ENCODE measurements around the gene CNTN6.

Gene CNTN6

DNA sequence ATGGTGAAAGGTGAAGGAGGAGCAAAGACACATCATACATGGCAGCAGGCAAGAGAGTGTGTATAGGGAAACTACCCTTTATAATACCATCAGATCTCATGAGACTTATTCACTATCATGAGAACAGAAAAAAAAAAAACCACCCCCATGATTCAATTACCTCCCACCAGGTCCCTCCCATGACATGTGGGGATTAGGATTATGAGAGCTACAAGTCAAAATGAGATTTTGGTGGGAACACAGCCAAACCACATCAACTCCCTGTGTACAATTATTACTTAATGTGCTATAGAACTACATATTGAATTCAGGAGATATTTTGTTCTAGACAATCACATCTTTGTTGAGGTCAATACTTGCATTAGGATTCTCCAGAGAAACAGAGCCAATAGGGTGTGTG lies 313.4 kb downstream of the CNTN6 start:
- H3K27me3 ChIP-seq (ENCODE audit: insufficient read depth, low read depth, severe bottlenecking), result no peaks in the 10 kb centered on the region

DNA sequence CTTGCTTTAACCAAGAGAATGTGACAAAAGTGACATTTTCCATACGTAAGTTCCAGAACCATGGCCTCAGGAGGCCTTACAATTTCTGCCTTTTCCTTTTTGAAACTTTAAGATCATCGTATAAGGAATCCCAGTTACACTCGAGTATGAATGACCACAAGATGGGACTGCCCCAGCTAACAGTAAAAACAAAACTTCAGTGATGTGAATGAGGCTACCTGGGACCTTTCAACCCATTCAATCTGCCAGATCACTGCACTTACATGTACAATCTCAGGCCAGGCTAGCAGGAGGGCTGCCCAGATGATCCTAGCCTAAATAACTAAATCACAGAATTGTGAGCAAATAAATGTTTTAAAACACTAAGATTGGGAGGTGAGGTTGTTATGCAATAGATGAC lies 328.8 kb downstream of the CNTN6 start:
- no peak overlapping the region for H3K4me3 ChIP-seq (ENCODE audit: low read depth, low read length)
- DNase-seq, result no peak
- TF ChIP-seq, protein P1, sequence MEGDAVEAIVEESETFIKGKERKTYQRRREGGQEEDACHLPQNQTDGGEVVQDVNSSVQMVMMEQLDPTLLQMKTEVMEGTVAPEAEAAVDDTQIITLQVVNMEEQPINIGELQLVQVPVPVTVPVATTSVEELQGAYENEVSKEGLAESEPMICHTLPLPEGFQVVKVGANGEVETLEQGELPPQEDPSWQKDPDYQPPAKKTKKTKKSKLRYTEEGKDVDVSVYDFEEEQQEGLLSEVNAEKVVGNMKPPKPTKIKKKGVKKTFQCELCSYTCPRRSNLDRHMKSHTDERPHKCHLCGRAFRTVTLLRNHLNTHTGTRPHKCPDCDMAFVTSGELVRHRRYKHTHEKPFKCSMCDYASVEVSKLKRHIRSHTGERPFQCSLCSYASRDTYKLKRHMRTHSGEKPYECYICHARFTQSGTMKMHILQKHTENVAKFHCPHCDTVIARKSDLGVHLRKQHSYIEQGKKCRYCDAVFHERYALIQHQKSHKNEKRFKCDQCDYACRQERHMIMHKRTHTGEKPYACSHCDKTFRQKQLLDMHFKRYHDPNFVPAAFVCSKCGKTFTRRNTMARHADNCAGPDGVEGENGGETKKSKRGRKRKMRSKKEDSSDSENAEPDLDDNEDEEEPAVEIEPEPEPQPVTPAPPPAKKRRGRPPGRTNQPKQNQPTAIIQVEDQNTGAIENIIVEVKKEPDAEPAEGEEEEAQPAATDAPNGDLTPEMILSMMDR (IDR thresholded peaks at IDR 0.05; ENCODE audit: low read depth, low read length), result no peak
- H3K36me3 ChIP-seq, result no peaks in the 10 kb centered on the region
- no peaks in the 10 kb centered on the region for H3K9me3 ChIP-seq (ENCODE audit: severe bottlenecking)
- H3K27ac ChIP-seq, result no peak overlapping the region
- no peaks in the 10 kb centered on the region for H3K27me3 ChIP-seq (ENCODE audit: insufficient read depth, low read depth, severe bottlenecking)

More for the DNA sequence above, 313.4 kb downstream of the CNTN6 start:
- H3K36me3 ChIP-seq, result no peaks in the 10 kb centered on the region
- no peaks in the 10 kb centered on the region for H3K9me3 ChIP-seq (ENCODE audit: severe bottlenecking)
- no peak for DNase-seq
- no peak overlapping the region for H3K27ac ChIP-seq
- H3K4me3 ChIP-seq (ENCODE audit: low read depth, low read length), result no peak overlapping the region
- TF ChIP-seq, protein P1 (IDR thresholded peaks at IDR 0.05; ENCODE audit: low read depth, low read length), result no peak

DNA sequence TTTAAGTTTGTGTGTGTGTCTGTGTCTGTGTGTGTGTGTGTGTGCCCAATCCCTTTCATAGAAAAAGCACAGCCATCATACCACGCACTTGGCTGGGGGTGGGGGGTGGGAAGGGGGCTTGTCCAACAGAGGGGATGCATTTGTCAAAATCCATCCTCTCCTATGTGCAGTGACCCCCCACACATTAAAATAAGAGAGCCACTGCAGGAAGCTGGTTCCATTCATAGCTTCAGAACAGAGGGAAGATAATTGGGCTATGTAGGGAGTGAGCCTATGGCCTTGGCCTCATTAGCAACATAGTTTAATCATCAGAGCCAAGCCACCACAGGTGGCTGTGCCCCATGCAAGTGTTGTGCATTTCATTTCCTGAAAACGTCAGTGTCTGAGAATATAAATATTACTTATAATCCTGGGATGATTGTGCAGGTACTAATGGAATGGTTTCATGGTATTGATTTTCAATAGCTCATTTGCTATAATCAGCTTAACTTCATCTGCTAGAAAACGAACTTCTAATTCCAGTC lies 330.8 kb downstream of the CNTN6 start:
- H3K36me3 ChIP-seq, result no peaks in the 10 kb centered on the region
- no peak for DNase-seq
- TF ChIP-seq, protein P1 (IDR thresholded peaks at IDR 0.05; ENCODE audit: low read depth, low read length), result no peak
- H3K27ac ChIP-seq, result no peak overlapping the region
- H3K4me3 ChIP-seq (ENCODE audit: low read depth, low read length), result no peak overlapping the region
- H3K9me3 ChIP-seq (ENCODE audit: severe bottlenecking), result no peaks in the 10 kb centered on the region
- no peaks in the 10 kb centered on the region for H3K27me3 ChIP-seq (ENCODE audit: insufficient read depth, low read depth, severe bottlenecking)

DNA sequence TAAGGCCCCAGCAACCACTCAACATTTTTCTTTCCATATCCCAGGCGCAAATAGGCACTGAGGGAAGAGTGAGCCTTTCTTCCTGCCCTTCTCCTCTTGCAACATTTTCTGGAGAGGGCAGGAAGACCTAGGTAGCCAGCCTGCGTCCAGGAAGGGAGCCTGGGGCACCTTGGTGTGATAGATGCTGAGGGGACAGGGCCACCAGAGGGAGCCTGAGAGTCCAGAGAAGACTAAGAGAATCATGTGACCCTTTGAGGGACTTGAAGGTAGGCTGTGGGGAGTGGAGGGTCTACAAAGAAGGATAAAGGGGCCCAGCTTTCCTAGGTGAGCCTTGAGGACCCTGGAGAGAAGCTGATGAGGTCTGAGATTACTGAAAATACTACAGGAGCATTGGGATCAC lies 346.6 kb downstream of the CNTN6 start:
- DNase-seq, result peak; percentile 55
- Histone ChIP-seq H3K4me3 (ENCODE audit: low read depth, low read length) (no peak overlapping the region), H3K9me3 (ENCODE audit: severe bottlenecking) (no peaks in the 10 kb centered on the region), H3K27me3 (ENCODE audit: insufficient read depth, low read depth, severe bottlenecking) (no peaks in the 10 kb centered on the region), H3K36me3 (no peaks in the 10 kb centered on the region), H3K27ac (no peak overlapping the region)
- TF ChIP-seq, protein P1 (IDR thresholded peaks at IDR 0.05; ENCODE audit: low read depth, low read length), result peak; percentile 58

DNA sequence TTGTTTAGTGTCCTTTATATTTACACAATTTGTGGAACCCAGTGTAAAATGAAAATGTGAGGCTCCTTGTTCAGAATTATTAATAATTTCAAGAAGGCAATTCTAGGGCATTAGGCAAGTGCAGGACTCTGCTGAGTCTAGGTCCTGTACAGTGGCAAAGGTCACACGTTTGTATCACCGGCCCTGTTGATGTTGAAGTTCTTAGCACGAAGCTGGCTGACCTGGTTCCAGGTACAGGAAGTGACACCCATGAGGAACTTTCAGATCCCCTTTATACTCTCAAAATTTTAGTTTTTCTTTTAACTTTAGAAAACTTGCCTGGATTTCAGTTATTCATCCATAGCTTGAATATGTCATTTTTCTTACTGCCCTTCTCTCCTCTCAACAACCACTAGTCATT lies 349.4 kb downstream of the CNTN6 start:
- Histone ChIP-seq H3K27me3 (ENCODE audit: insufficient read depth, low read depth, severe bottlenecking) (no peaks in the 10 kb centered on the region), H3K4me3 (ENCODE audit: low read depth, low read length) (no peak overlapping the region), H3K27ac (no peak overlapping the region), H3K9me3 (ENCODE audit: severe bottlenecking) (no peaks in the 10 kb centered on the region), H3K36me3 (no peaks in the 10 kb centered on the region)
- no peak for DNase-seq
- TF ChIP-seq, protein P1 (IDR thresholded peaks at IDR 0.05; ENCODE audit: low read depth, low read length), result no peak

DNA sequence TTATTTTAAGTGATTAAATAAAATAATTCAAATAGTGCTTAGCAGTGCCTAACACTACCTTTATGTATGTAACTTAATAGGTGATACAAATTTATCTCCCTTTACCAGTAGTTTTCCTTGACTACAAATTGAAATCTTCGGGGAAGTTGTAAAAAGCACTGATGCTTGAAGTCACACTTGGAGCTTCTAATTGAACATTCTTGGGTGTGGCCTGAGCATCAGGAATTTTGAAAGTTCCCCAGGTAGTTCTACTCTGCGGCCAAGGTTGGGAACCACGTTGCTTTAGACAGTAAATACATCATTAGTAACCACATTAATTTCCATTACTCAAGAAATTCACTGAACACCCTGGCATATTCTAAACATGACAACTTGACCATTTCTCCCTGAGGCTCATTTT lies 351.4 kb downstream of the CNTN6 start:
- H3K4me3 ChIP-seq (ENCODE audit: low read depth, low read length), result no peak overlapping the region
- no peak for DNase-seq
- H3K36me3 ChIP-seq, result no peaks in the 10 kb centered on the region
- TF ChIP-seq, protein P1 (IDR thresholded peaks at IDR 0.05; ENCODE audit: low read depth, low read length), result no peak
- no peak overlapping the region for H3K27ac ChIP-seq
- no peaks in the 10 kb centered on the region for H3K27me3 ChIP-seq (ENCODE audit: insufficient read depth, low read depth, severe bottlenecking)
- H3K9me3 ChIP-seq (ENCODE audit: severe bottlenecking), result no peaks in the 10 kb centered on the region

Data from WERI-Rb-1 (cell line).